ENCODE results near the gene FILIP1L.

The FILIP1L gene

DNA sequence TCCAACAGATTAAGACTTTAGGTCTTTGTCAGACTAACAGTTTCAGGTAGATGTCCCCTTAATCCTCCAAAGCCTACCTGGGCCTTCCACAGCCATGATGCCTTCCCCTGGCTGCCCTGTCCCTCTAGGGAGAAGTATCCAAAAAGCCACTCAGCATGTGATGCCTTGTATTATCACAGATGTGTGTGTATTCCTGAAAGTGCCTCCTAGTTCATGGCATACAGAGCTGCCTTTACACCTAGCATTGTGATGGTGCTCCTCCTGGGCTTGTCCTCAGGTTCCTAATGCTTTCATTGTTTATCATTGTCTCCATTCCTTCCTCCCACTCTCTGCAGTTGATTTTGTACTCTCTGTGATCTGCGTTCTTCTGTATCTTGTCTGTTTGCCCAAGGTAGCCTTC, 253.1 kb downstream of the FILIP1L start:
- Histone ChIP-seq H3K36me3 (ENCODE audit: control insufficient read depth, insufficient read depth, low read length) (no peaks in the 10 kb centered on the region), H3K4me1 (ENCODE audit: control insufficient read depth, insufficient read depth, low read length) (peaks cover 4% of the 10 kb centered on the region), H3K9me3 (ENCODE audit: control insufficient read depth, insufficient read depth, low read depth, low read length) (no peaks in the 10 kb centered on the region), H3K4me3 (ENCODE audit: low read depth, low read length) (no peak overlapping the region), H3K27me3 (ENCODE audit: control insufficient read depth, insufficient read depth, low read length) (no peaks in the 10 kb centered on the region), H3K9ac (ENCODE audit: low read length) (no peak overlapping the region), H3K27ac (ENCODE audit: low read depth, low read length) (no peak overlapping the region)

- Histone ChIP-seq H3K9ac (ENCODE audit: low read length) (no peak overlapping the region), H3K4me1 (ENCODE audit: control insufficient read depth, insufficient read depth, low read length) (peaks cover 3% of the 10 kb centered on the region; the same call in 1 of the 2 replicates), H3K9me3 (ENCODE audit: control insufficient read depth, insufficient read depth, low read depth, low read length) (no peaks in the 10 kb centered on the region), H3K4me3 (ENCODE audit: low read depth, low read length) (no peak overlapping the region), H3K27ac (ENCODE audit: low read depth, low read length) (no peak overlapping the region), H3K27me3 (ENCODE audit: control insufficient read depth, insufficient read depth, low read length) (no peaks in the 10 kb centered on the region), H3K36me3 (ENCODE audit: control insufficient read depth, insufficient read depth, low read length) (no peaks in the 10 kb centered on the region)
These were observed 254.5 kb downstream of the FILIP1L start for GRCh38 chr3:99859825-99860224.

DNA sequence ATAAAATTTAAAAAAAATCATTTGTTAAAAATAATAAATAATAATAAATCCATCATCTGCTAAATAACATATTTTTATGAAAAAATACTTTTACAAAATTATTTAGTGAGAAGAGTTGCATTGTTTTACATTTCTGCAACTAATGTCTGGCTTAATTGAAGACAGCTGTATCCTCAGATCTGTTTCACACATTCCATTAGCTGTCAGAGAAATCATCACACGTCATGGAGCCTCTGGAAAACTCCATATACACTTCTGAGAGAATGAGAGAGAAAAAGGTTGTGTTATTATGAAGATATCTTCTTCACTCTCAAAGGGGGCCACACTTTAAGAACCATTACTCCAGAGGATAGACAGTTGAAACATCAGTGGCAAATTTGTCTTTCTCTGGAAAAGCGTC, 255.8 kb downstream of the FILIP1L start:
- Histone ChIP-seq H3K27ac (ENCODE audit: low read depth, low read length) (no peak overlapping the region), H3K36me3 (ENCODE audit: control insufficient read depth, insufficient read depth, low read length) (no peaks in the 10 kb centered on the region), H3K27me3 (ENCODE audit: control insufficient read depth, insufficient read depth, low read length) (no peaks in the 10 kb centered on the region), H3K9me3 (ENCODE audit: control insufficient read depth, insufficient read depth, low read depth, low read length) (no peaks in the 10 kb centered on the region), H3K9ac (ENCODE audit: low read length) (no peak overlapping the region), H3K4me1 (ENCODE audit: control insufficient read depth, insufficient read depth, low read length) (peaks cover 10% of the 10 kb centered on the region; the same call in 1 of the 2 replicates), H3K4me3 (ENCODE audit: low read depth, low read length) (no peak overlapping the region)

- no peaks in the 10 kb centered on the region for H3K27me3 ChIP-seq (ENCODE audit: control insufficient read depth, insufficient read depth, low read length)
- peaks cover 10% of the 10 kb centered on the region; the same call in 1 of the 2 replicates for H3K4me1 ChIP-seq (ENCODE audit: control insufficient read depth, insufficient read depth, low read length)
- H3K4me3 ChIP-seq (ENCODE audit: low read depth, low read length) = no peak overlapping the region
- no peak overlapping the region for H3K27ac ChIP-seq (ENCODE audit: low read depth, low read length)
- H3K9me3 ChIP-seq (ENCODE audit: control insufficient read depth, insufficient read depth, low read depth, low read length) = no peaks in the 10 kb centered on the region
- H3K9ac ChIP-seq (ENCODE audit: low read length) = no peak overlapping the region
- no peaks in the 10 kb centered on the region for H3K36me3 ChIP-seq (ENCODE audit: control insufficient read depth, insufficient read depth, low read length)
These were observed 257.0 kb downstream of the FILIP1L start for GRCh38 chr3:99857278-99857677.

DNA sequence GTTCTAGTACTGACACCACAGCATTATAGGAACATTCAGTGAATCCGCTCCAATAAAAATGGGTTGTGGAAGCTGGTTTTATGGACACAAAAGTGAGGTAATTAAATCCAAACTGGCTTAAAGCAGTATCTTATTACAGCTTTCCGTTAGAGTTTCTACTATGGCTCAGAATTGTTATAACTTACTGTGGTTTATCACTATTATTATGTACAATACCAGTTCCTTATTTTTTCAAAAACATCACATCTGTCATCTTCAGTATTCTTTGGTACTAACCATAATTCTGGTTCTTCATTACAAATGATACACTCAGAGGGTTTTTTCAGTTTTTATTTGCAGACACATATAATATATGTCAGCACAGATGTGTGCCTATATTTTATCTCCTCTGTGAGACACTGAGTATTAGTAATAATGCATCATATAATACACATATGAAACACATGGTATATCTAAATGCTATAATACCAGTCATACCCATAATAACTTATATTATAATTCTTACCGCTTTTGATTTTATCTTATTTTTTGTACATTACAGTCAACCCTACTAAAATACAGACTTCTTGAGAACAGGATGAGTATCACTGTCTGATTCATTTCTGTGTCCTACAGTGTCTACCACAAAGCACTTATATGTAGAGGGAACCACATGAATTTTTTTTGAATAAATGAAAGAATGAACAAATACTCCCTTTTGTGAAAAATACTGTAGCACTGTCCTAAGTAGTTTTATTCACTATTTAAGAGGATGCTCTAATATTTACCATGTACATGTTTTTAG, 257.7 kb downstream of the FILIP1L start:
- Histone ChIP-seq H3K36me3 (ENCODE audit: control insufficient read depth, insufficient read depth, low read length) (no peaks in the 10 kb centered on the region), H3K27me3 (ENCODE audit: control insufficient read depth, insufficient read depth, low read length) (no peaks in the 10 kb centered on the region), H3K4me1 (ENCODE audit: control insufficient read depth, insufficient read depth, low read length) (peaks cover 10% of the 10 kb centered on the region; the same call in 1 of the 2 replicates), H3K4me3 (ENCODE audit: low read depth, low read length) (no peak overlapping the region), H3K27ac (ENCODE audit: low read depth, low read length) (no peak overlapping the region), H3K9me3 (ENCODE audit: control insufficient read depth, insufficient read depth, low read depth, low read length) (no peaks in the 10 kb centered on the region), H3K9ac (ENCODE audit: low read length) (no peak overlapping the region)

GRCh38 chr3:99855900-99856299, 258.4 kb downstream of the FILIP1L start:
- H3K9me3 ChIP-seq (ENCODE audit: control insufficient read depth, insufficient read depth, low read depth, low read length) = no peaks in the 10 kb centered on the region
- H3K4me3 ChIP-seq (ENCODE audit: low read depth, low read length) = no peak overlapping the region
- no peak overlapping the region for H3K27ac ChIP-seq (ENCODE audit: low read depth, low read length)
- no peaks in the 10 kb centered on the region for H3K36me3 ChIP-seq (ENCODE audit: control insufficient read depth, insufficient read depth, low read length)
- H3K9ac ChIP-seq (ENCODE audit: low read length) = no peak overlapping the region
- peaks cover 10% of the 10 kb centered on the region; the same call in 1 of the 2 replicates for H3K4me1 ChIP-seq (ENCODE audit: control insufficient read depth, insufficient read depth, low read length)
- no peaks in the 10 kb centered on the region for H3K27me3 ChIP-seq (ENCODE audit: control insufficient read depth, insufficient read depth, low read length)

DNA sequence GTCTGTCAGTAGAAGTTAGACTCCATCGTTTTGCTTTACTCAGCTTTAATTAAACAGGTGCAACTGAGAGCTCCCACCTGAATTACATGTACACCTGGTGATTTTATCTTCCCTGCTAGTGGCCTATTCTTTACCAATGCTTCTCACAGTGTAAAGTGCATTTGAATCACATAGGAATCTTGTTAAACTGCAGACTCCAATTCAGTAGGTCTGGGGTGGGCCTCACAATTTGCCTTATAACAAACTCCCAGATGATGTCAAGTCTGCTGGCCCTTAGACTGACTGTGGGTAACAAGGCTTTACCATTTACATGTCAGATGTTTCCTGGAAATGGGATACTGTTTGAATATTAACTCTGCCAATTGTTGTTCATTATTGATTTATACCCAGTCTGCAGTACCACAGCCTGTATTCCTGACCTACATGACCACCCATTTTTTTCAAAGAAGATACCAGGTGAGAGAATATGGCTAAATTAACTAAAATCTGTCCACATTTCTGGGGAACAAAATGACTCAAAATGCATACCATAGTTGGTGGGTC, 259.5 kb downstream of the FILIP1L start:
- Histone ChIP-seq H3K9me3 (ENCODE audit: control insufficient read depth, insufficient read depth, low read depth, low read length) (no peaks in the 10 kb centered on the region), H3K9ac (ENCODE audit: low read length) (no peak overlapping the region), H3K27me3 (ENCODE audit: control insufficient read depth, insufficient read depth, low read length) (no peaks in the 10 kb centered on the region), H3K4me1 (ENCODE audit: control insufficient read depth, insufficient read depth, low read length) (peaks cover 10% of the 10 kb centered on the region; the same call in 1 of the 2 replicates), H3K36me3 (ENCODE audit: control insufficient read depth, insufficient read depth, low read length) (no peaks in the 10 kb centered on the region), H3K27ac (ENCODE audit: low read depth, low read length) (no peak overlapping the region), H3K4me3 (ENCODE audit: low read depth, low read length) (no peak overlapping the region)

DNA sequence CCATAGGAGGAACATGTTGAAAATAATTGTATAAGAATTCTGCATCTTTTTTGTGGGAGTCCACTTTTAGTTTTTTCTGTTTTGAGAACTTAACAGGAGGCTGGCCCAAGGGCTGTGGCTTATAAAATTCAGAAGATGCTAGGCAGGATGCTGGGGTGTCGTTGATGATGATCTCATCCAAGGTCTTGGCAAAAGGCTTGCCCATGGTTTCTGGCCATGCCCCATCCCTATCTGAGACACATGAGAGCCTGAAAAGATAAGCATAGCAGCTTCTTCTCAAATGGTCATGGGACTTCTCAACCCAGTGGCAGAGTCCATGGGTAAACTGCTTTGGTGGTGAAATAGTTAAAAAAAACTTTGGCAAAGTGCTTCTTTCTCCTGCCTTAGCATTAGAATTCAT, 261.4 kb downstream of the FILIP1L start:
- Histone ChIP-seq H3K4me1 (ENCODE audit: control insufficient read depth, insufficient read depth, low read length) (peaks cover 10% of the 10 kb centered on the region; the same call in 1 of the 2 replicates), H3K36me3 (ENCODE audit: control insufficient read depth, insufficient read depth, low read length) (no peaks in the 10 kb centered on the region), H3K27me3 (ENCODE audit: control insufficient read depth, insufficient read depth, low read length) (no peaks in the 10 kb centered on the region), H3K9me3 (ENCODE audit: control insufficient read depth, insufficient read depth, low read depth, low read length) (no peaks in the 10 kb centered on the region), H3K27ac (ENCODE audit: low read depth, low read length) (no peak overlapping the region), H3K9ac (ENCODE audit: low read length) (no peak overlapping the region), H3K4me3 (ENCODE audit: low read depth, low read length) (no peak overlapping the region)

DNA sequence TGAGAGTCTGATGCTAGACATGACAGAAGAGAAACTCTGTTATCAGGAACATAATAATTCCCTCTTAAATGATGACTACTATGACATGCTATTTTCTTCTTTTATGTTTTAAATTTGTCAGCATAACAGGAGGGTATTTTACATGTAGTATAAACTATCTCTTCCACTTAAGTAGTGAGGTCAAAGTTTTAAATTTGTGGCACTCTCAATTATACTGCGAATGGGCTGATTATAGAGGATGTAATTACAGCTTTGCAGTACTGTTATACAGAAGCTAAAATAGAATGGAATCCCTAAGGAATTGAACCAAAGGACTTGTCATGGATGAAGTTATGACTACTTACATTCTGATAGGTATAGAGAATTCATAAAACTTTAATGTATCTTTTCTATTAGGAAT, 262.3 kb downstream of the FILIP1L start:
- Histone ChIP-seq H3K4me1 (ENCODE audit: control insufficient read depth, insufficient read depth, low read length) (peaks cover 10% of the 10 kb centered on the region; the same call in 1 of the 2 replicates), H3K9me3 (ENCODE audit: control insufficient read depth, insufficient read depth, low read depth, low read length) (no peaks in the 10 kb centered on the region)

DNA sequence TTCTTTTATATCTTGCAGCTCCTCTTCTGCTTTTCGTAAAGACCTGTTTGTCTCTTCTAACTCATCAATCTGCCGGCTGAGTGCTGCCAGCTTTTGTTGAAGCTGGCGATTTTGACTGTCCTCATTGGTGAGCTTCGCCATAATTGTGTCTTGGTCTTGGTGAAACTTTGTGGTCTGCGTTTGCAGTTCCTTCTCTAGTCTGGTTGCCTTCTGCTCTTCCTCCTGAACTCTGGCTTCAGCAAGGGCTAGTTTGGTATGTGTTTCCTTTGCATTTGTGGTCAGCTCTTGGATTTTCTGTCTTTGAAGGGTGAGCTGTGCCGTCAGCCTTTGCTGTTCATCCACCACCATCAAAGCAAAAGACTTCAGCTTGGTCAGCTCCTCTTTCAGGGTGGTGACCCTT, 263.7 kb downstream of the FILIP1L start:
- H3K27ac ChIP-seq (ENCODE audit: low read depth, low read length) = no peak overlapping the region
- H3K4me1 ChIP-seq (ENCODE audit: control insufficient read depth, insufficient read depth, low read length) = peaks cover 17% of the 10 kb centered on the region
- no peaks in the 10 kb centered on the region for H3K36me3 ChIP-seq (ENCODE audit: control insufficient read depth, insufficient read depth, low read length)
- no peaks in the 10 kb centered on the region for H3K9me3 ChIP-seq (ENCODE audit: control insufficient read depth, insufficient read depth, low read depth, low read length)
- H3K4me3 ChIP-seq (ENCODE audit: low read depth, low read length) = no peak overlapping the region
- no peaks in the 10 kb centered on the region for H3K27me3 ChIP-seq (ENCODE audit: control insufficient read depth, insufficient read depth, low read length)
- H3K9ac ChIP-seq (ENCODE audit: low read length) = no peak overlapping the region

More for the DNA sequence above, 262.3 kb downstream of the FILIP1L start:
- H3K27me3 ChIP-seq (ENCODE audit: control insufficient read depth, insufficient read depth, low read length) = no peaks in the 10 kb centered on the region
- no peak overlapping the region for H3K9ac ChIP-seq (ENCODE audit: low read length)
- no peak overlapping the region for H3K4me3 ChIP-seq (ENCODE audit: low read depth, low read length)
- no peaks in the 10 kb centered on the region for H3K36me3 ChIP-seq (ENCODE audit: control insufficient read depth, insufficient read depth, low read length)
- H3K27ac ChIP-seq (ENCODE audit: low read depth, low read length) = no peak overlapping the region

DNA sequence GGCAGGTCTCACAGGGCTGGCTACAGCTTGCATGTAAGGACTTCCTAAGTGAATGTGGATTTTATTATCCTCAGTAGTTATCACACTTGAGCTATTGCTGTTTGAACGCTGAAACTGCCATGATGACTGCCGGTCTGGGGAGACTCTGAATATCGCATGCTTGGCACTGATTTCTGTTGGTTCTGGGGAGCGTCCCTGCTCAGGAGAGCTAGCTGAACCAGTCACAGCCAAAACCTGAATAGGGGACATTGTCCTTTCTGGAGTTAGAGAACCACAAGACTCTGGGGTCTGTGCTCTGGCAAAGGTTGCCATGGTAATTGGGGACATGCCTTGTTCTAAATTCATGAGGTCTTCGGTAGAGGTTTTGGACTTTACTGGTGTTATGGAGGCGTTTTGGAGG, 265.9 kb downstream of the FILIP1L start:
- H3K4me3 ChIP-seq (ENCODE audit: low read depth, low read length) = no peak overlapping the region
- no peak overlapping the region for H3K27ac ChIP-seq (ENCODE audit: low read depth, low read length)
- peaks cover 12% of the 10 kb centered on the region for H3K4me1 ChIP-seq (ENCODE audit: control insufficient read depth, insufficient read depth, low read length)
- H3K9me3 ChIP-seq (ENCODE audit: control insufficient read depth, insufficient read depth, low read depth, low read length) = no peaks in the 10 kb centered on the region
- H3K27me3 ChIP-seq (ENCODE audit: control insufficient read depth, insufficient read depth, low read length) = no peaks in the 10 kb centered on the region
- H3K9ac ChIP-seq (ENCODE audit: low read length) = no peak overlapping the region
- H3K36me3 ChIP-seq (ENCODE audit: control insufficient read depth, insufficient read depth, low read length) = no peaks in the 10 kb centered on the region

All from HUES6 (cell line).